HEK293 (cell line): ENCODE results near the gene FAM25A.
"Not testable (repeated sequence)": the region's sequence is repeated elsewhere in the genome, so short reads cannot be mapped to it uniquely, and the experiment has no call there.

Experiments
- CTCF ChIA-PET: fragments of 350-600 bp; formaldehyde crosslinking; extraction: SDS; loops from one replicate; lab custom pipeline; 2021; ENCODE audit warnings: antibody characterized with exemption; lab: Yijun Ruan, JAX
- POLR2A ChIA-PET: fragments of 300-600 bp; formaldehyde crosslinking; extraction: SDS; loops from one replicate; lab custom pipeline; 2020; ENCODE audit warnings: antibody characterized with exemption, inconsistent platforms; lab: Yijun Ruan, JAX
- H3K27ac ChIP-seq: fragments of 200-500 bp; sonication (Bioruptor generic); 2 replicates; pipeline ENCODE4 v1.5.1; 2014; ENCODE audit warnings: low read depth, low read length, control low read depth, inconsistent platforms; ENCODE audit errors: extremely low read depth
- H3K36me3 ChIP-seq, 2 experiments: fragments of 200-500 bp in 1 of 2; sonication (Bioruptor generic) in 1 of 2; 1 replicate in 1 of 2; 2 replicates in 1 of 2; pipeline ENCODE4 v1.5.1; 2014 to 2017; ENCODE audit warnings: inconsistent platforms in 2 of 2, low read length in 2 of 2; ENCODE audit not compliant: control insufficient read depth in 2 of 2, insufficient read depth in 1 of 2
- H3K4me1 ChIP-seq: fragments of 200-500 bp; sonication (Bioruptor generic); 2 replicates; pipeline ENCODE4 v1.5.1; 2014; ENCODE audit warnings: mild to moderate bottlenecking, low read length, inconsistent platforms; ENCODE audit not compliant: control insufficient read depth, insufficient read depth
- H3K4me3 ChIP-seq: 2 replicates; pipeline ENCODE4 v1.5.1; 2011; ENCODE audit warnings: low read depth, mild to moderate bottlenecking, control low read depth, low read length, moderate library complexity
- H3K9me3 ChIP-seq: fragments of 200-500 bp; sonication (Bioruptor generic); 2 replicates; pipeline ENCODE4 v1.5.1; 2014; ENCODE audit warnings: low read depth, low read length, inconsistent platforms; ENCODE audit not compliant: control insufficient read depth, insufficient read depth
- PRDM1 ChIP-seq: fragments of 450-650 bp; formaldehyde crosslinking; IDR thresholded peaks from 2 replicates; pipeline ENCODE4; 2016; ENCODE audit warnings: missing biosample characterization, missing genetic modification characterization
- SCRT1 ChIP-seq: fragments of 450-650 bp; formaldehyde crosslinking; IDR thresholded peaks from 2 replicates; pipeline ENCODE4 v1.5.1; 2016; ENCODE audit warnings: missing biosample characterization, missing genetic modification characterization, borderline replicate concordance
- SP2 ChIP-seq: fragments of 450-650 bp; formaldehyde crosslinking; IDR thresholded peaks from 2 replicates; pipeline ENCODE4 v1.5.1; 2016; ENCODE audit warnings: missing biosample characterization, missing genetic modification characterization
- TCF7L2 ChIP-seq: IDR thresholded peaks from 2 replicates; pipeline ENCODE4 v1.6.1; 2011; ENCODE audit warnings: low read depth, mild to moderate bottlenecking, inconsistent platforms, low read length, moderate library complexity, borderline replicate concordance
- TRIM28 ChIP-seq: IDR thresholded peaks from 2 replicates; pipeline ENCODE4 v1.6.1; 2011; ENCODE audit warnings: low read length, control low read depth, borderline replicate concordance
- ZFP69B ChIP-seq: fragments of 450-650 bp; formaldehyde crosslinking; IDR thresholded peaks from 2 replicates; pipeline ENCODE4 v1.5.1; 2016; ENCODE audit warnings: missing biosample characterization, missing genetic modification characterization
- ZNF10 ChIP-seq: fragments of 450-650 bp; formaldehyde crosslinking; IDR thresholded peaks from 2 replicates; pipeline ENCODE4 v1.5.1; 2017; ENCODE audit warnings: missing biosample characterization, missing genetic modification characterization
- ZNF211 ChIP-seq: fragments of 450-650 bp; formaldehyde crosslinking; IDR thresholded peaks from 2 replicates; pipeline ENCODE4 v1.5.1; 2016; ENCODE audit warnings: low read depth, missing biosample characterization, missing genetic modification characterization
- ZNF239 ChIP-seq: fragments of 450-650 bp; formaldehyde crosslinking; IDR thresholded peaks from 2 replicates; pipeline ENCODE4 v1.5.1; 2016; ENCODE audit warnings: missing biosample characterization, missing genetic modification characterization
- ZNF266 ChIP-seq: fragments of 450-650 bp; formaldehyde crosslinking; IDR thresholded peaks from 2 replicates; pipeline ENCODE4 v1.5.1; 2016; ENCODE audit warnings: missing biosample characterization, missing genetic modification characterization, low read depth
- ZNF274 ChIP-seq, 2 experiments: fragments of 200-500 bp in 1 of 2; fragments of 450-650 bp in 1 of 2; sonication (Bioruptor generic) in 1 of 2; formaldehyde crosslinking in 1 of 2; IDR thresholded peaks; 2 replicates each; pipeline versions ENCODE4 v1.5.1 to v1.6.1; 2014 to 2016; ENCODE audit warnings: borderline replicate concordance in 1 of 2, inconsistent platforms in 1 of 2, low read length in 1 of 2, missing biosample characterization in 1 of 2, missing genetic modification characterization in 1 of 2
- ZNF423 ChIP-seq: fragments of 450-650 bp; formaldehyde crosslinking; IDR thresholded peaks from 2 replicates; pipeline ENCODE4 v1.5.1; 2016; ENCODE audit warnings: missing biosample characterization, missing genetic modification characterization
- ZNF521 ChIP-seq: fragments of 450-650 bp; formaldehyde crosslinking; IDR thresholded peaks from 2 replicates; pipeline ENCODE4 v1.5.1; 2017; ENCODE audit warnings: missing biosample characterization, mild to moderate bottlenecking, missing genetic modification characterization
- ZNF623 ChIP-seq: fragments of 450-650 bp; formaldehyde crosslinking; IDR thresholded peaks from 2 replicates; pipeline ENCODE4 v1.5.1; 2016; ENCODE audit warnings: missing biosample characterization, missing genetic modification characterization
- ZNF664 ChIP-seq: fragments of 450-650 bp; formaldehyde crosslinking; IDR thresholded peaks from 2 replicates; pipeline ENCODE4 v1.5.1; 2016; ENCODE audit warnings: missing biosample characterization, missing genetic modification characterization
- ZNF837 ChIP-seq: fragments of 450-650 bp; formaldehyde crosslinking; IDR thresholded peaks from 2 replicates; pipeline ENCODE4 v1.5.1; 2016; ENCODE audit warnings: missing biosample characterization, missing genetic modification characterization
- ZXDB ChIP-seq: fragments of 450-650 bp; formaldehyde crosslinking; IDR thresholded peaks from 2 replicates; pipeline ENCODE4 v1.5.1; 2016; ENCODE audit warnings: missing biosample characterization, missing genetic modification characterization
- TF ChIP-seq, protein P1 (sequence below): fragments of 450-650 bp; formaldehyde crosslinking; IDR thresholded peaks from 2 replicates; pipeline ENCODE4 v1.5.1; 2016; ENCODE audit warnings: missing biosample characterization, missing genetic modification characterization
- TF ChIP-seq, protein P2 (sequence below): fragments of 450-650 bp; formaldehyde crosslinking; optimal IDR thresholded peaks from 2 replicates; pipeline ENCODE3; 2016; ENCODE audit warnings: missing biosample characterization, mild to moderate bottlenecking, missing genetic modification characterization

Gene FAM25A

DNA sequence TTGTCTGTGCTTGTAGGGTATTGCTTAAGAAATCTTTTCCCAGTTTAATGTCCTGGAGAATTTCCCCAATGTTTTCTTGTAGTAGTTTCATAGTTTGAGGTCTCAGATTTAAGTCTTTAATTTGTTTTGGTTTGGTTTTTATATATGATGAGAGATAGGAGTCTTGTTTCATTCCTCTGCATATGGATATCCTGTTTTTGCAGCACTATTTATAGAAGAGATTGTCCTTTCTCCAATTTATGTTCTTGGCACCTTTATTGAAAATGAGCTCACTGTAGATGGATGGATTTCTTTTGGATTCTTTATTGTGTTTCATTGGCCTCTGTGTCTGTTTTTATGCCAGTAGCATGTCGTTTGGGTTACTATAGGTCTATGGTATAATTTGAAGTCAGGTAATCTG, 31.6 kb upstream of the FAM25A start (continued):
- TF ChIP-seq, protein P1, sequence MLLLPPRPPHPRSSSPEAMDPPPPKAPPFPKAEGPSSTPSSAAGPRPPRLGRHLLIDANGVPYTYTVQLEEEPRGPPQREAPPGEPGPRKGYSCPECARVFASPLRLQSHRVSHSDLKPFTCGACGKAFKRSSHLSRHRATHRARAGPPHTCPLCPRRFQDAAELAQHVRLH (tag by site-specific recombination), result 0 out of 2 replicates have a peak, but pooled peaks have one; percentile 45
- no peak for TF ChIP-seq ZNF211

DNA sequence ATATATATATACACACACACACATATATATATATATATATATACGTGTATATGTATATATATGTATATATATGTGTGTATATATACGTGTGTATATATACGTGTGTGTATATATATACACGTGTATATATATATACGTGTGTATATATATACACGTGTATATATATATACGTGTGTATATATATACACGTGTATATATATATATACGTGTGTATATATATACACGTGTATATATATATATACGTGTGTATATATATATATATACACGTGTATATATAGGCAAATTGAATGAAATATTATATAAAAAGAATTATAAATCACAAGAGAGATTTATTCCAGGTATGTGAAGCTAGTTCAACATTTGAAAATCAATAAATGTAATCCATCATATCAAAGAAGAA, 28.7 kb upstream of the FAM25A start:
- H3K4me3 ChIP-seq, H3K9me3 ChIP-seq, H3K4me1 ChIP-seq, H3K36me3 ChIP-seq, POLR2A ChIA-PET, CTCF ChIA-PET, H3K27ac ChIP-seq: not testable (repeated sequence)

DNA sequence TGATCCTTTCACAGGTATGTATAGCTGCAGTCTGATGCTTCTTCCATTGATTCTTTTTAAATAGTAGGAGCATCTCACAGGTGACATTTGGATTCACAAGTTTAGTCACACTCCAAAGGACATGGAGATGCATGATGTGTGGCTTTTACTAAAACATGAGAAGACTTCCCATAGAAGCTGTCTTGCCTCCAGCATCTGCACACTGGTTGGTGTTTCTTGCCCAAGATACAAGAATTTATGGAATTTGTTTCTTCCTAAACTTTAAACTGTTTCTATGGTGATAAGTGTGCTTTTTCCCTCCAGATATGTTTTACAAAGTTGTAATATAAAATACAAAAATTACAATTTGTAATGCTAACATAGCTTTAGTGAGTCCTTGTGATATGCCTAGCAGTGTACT, 27.6 kb upstream of the FAM25A start:
- Histone ChIP-seq H3K36me3 (no peaks in the 10 kb centered on the region), H3K27ac (no peak overlapping the region), H3K4me3 (no peak overlapping the region), H3K4me1 (peaks cover 7% of the 10 kb centered on the region; the same call in 1 of the 2 replicates), H3K9me3 (no peaks in the 10 kb centered on the region)
- TF ChIP-seq TRIM28 (no peak), ZFP69B (tag by site-specific recombination) (no peak), ZNF239 (no peak), ZNF274 (IDR thresholded peaks at IDR 0.05; ENCODE audit: low read length) (no peak), ZNF274 (tag by site-specific recombination; IDR thresholded peaks at IDR 0.05; ENCODE audit: borderline replicate concordance) (no peak)
- ChIA-PET CTCF (no interaction called here), POLR2A (no interaction called here)

DNA sequence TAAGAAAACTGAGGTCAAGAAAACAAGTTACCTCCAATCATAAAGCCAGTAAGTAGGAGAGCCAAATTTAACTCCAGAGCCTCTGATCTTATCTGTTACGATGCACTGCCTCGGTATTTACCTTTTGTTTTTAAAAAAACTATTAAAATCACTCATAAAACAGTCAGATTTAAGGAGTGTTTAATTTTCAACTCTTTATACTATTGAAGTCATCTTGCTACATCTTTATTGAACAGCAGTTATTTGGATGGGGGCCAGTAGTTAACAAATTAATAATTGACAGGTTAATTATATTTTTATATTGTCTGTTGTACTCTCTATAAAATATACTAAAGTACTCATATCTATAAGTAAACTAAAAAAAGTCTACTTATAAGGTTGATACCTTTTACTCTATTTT, 27.2 kb upstream of the FAM25A start:
- Histone ChIP-seq H3K27ac (no peak overlapping the region), H3K36me3 (no peaks in the 10 kb centered on the region), H3K4me1 (peaks cover 7% of the 10 kb centered on the region; the same call in 1 of the 2 replicates), H3K9me3 (no peaks in the 10 kb centered on the region), H3K4me3 (no peak overlapping the region)
- ChIA-PET POLR2A (no interaction called here), CTCF (no interaction called here)
- TF ChIP-seq ZXDB, result no peak
- TF ChIP-seq ZNF521 (tag by site-specific recombination), result no peak
- TF ChIP-seq TCF7L2, result no peak
- TF ChIP-seq SP2 (tag by site-specific recombination), result no peak
- no peak for TF ChIP-seq SCRT1 (tag by site-specific recombination)

DNA sequence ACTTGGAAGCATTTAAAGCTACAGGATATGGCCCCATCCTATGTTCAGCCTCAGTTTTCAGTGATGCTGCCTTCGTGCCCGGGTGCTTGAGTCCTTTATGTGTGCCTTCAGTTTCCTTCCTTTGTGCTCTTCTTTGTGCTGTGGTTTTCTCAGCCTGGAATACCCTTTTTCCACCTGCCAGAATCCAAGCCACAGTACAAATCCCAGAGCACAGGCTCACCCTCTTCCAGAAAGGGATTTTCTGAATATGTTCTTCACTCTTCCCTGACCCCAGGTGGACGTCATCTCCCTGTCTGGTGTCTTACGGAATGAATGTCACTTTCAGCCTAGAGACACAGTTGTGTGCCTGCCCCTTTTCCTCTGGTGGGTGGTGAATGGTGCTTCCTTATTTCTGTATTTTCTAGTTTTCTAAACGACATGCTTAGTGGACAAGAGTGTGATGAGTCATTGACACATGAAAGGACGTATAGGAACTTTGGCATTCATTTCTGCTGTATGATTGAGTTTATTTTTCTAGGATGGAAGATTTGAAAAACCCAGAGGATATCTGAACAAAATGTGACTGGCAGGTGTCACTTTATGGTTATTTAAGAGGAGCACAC, 20.2 kb upstream of the FAM25A start:
- H3K4me3 ChIP-seq, POLR2A ChIA-PET, H3K9me3 ChIP-seq, H3K4me1 ChIP-seq, CTCF ChIA-PET, H3K27ac ChIP-seq, H3K36me3 ChIP-seq: not testable (repeated sequence)

DNA sequence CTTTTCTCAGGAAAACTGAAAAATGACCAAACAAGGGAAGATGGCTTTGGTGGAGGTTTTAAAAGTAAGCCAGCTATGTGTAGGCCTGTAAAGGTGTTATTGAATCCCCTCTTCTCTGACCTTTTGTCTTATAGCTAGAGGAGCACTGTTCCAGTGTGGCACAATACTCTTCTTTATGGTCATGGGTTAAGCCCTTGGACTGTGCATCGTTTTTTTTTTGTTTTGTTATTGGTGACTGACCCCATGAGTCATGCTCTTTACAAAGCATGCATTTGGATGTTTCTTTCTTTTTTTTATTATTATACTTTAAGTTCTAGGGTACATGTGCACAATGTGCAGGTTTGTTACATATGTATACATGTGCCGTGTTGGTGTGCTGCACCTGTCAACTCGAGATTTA, 19.6 kb upstream of the FAM25A start:
- ChIA-PET POLR2A (no interaction called here), CTCF (no interaction called here)
- Histone ChIP-seq H3K36me3 (no peaks in the 10 kb centered on the region), H3K9me3 (no peaks in the 10 kb centered on the region), H3K4me1 (no peaks in the 10 kb centered on the region), H3K4me3 (no peak overlapping the region), H3K27ac (no peak overlapping the region)
- TF ChIP-seq ZNF266 (no peak), PRDM1 (tag by site-specific recombination) (no peak), ZNF837 (tag by site-specific recombination) (no peak), ZNF423 (tag by site-specific recombination) (no peak), ZNF10 (tag by site-specific recombination) (no peak), ZNF664 (tag by site-specific recombination) (no peak), ZNF623 (tag by site-specific recombination) (no peak)
- TF ChIP-seq, protein P2, sequence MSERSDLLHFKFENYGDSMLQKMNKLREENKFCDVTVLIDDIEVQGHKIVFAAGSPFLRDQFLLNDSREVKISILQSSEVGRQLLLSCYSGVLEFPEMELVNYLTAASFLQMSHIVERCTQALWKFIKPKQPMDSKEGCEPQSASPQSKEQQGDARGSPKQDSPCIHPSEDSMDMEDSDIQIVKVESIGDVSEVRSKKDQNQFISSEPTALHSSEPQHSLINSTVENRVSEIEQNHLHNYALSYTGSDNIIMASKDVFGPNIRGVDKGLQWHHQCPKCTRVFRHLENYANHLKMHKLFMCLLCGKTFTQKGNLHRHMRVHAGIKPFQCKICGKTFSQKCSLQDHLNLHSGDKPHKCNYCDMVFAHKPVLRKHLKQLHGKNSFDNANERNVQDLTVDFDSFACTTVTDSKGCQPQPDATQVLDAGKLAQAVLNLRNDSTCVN, result no peak

DNA sequence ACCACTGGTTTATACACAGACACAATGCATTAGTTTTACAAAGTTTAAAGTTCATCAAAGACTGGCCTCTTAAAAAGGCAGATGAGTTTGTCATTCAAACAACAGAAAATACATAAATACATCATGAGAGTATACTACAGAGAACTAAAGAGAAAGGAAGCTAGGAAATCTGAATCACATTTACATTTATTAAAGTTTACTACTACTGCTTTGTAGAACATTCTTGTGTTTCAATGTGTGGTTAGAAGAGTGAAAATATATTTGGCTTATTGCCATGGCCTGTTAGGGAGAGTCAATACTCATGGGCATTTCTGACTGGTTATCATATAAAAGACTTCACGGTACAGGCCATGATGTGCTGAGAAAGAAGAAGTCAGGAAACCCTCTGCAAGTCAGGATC, 13.0 kb upstream of the FAM25A start:
- H3K27ac ChIP-seq, H3K9me3 ChIP-seq, H3K4me3 ChIP-seq, CTCF ChIA-PET, H3K4me1 ChIP-seq, POLR2A ChIA-PET, H3K36me3 ChIP-seq: not testable (repeated sequence)
